Left lobe of liver (tissue), 2 donors: ENCODE data around the gene MAPK8IP3. TPM values are rescaled to one million over a fixed set of nuclear protein-coding genes. Genes with fewer than 3 reads are reported as not detected.
A peak's percentile ranks its signal among the peaks of the same experiment; 100 is the strongest.
"Not testable (repeated sequence)": the region's sequence is repeated elsewhere in the genome, so short reads cannot be mapped to it uniquely, and the experiment has no call there.

ENCODE experiments used
- ATAC-seq: fragments of 200-7000 bp; cut with Tn5 transposase; one replicate; pipeline ENCODE4 v1.9.1; 2020; ENCODE audit warnings: mild to moderate bottlenecking, moderate library complexity
- DNase-seq: peaks from one replicate; pipeline ENCODE4 v3.0.0-alpha.2; 2020; ENCODE audit warnings: low spot score
- total RNA-seq: library from RNA; stranded (reverse); gene quantifications from one replicate; pipeline ENCODE4 v1.2.1, GENCODE V29; 2021
- donor health status: DM: no; HTN: no; CAD: no; lungs with moderate emphysema.
- donor health status: DM: no; HTN: yes; CAD: no.

MAPK8IP3 gene
- total RNA-seq, 1 donor from 2014 or later = 30.6 TPM

GRCh38 chr16:1794908-1795666 lies 89.1 kb downstream of the MAPK8IP3 start:
- no peak for ATAC-seq

GRCh38 chr16:1799263-1799662 lies 93.3 kb downstream of the MAPK8IP3 start:
- DNase-seq, ATAC-seq: not testable (repeated sequence)

More at GRCh38 chr16:1794908-1795666, 89.1 kb downstream of the MAPK8IP3 start:
- DNase-seq = peak; percentile 44

DNA sequence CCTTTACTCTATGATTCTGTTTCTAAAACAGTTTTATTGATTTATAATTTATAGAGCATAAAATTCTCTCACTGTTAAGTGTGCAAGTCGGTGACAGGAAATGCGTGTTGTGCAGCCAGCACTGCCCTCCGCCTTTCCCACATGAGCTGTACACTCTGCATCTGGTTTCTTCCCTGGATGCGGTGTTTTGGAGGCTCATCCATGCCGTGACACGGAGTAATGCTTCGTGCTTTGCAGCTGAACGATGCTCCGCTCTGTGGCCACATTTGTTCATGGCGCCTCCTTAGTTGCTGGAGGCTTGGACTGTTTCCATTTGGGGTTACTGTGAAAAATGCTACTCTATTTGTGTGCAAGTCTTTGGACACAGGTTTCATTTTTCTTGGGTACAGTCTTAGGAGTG lies 94.7 kb downstream of the MAPK8IP3 start:
- DNase-seq (no peak), ATAC-seq (peak; percentile 11)

GRCh38 chr16:1807626-1808025 lies 101.6 kb downstream of the MAPK8IP3 start:
- ATAC-seq (no peak), DNase-seq (no peak)

DNA sequence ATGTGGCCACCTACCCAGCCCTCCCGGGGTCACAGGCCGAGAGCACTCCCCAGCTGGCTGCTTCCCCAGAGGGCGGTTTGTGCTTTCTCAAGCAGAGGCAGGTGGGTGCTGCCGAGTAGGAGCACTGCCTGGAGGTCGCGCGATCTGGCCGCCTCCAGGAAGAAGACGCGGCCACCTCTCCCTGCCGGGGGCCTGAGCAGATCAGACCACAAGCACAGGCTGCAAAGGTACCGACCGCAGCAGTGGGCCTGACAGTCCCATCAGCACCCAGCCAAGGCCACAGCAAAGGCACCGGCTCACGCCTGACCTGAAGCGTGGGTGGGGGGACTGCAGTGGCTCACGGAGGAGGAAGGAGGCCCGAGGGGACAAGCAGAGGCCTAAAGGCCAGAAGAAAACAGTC lies 102.7 kb downstream of the MAPK8IP3 start:
- ATAC-seq (no peak), DNase-seq (no peak)

DNA sequence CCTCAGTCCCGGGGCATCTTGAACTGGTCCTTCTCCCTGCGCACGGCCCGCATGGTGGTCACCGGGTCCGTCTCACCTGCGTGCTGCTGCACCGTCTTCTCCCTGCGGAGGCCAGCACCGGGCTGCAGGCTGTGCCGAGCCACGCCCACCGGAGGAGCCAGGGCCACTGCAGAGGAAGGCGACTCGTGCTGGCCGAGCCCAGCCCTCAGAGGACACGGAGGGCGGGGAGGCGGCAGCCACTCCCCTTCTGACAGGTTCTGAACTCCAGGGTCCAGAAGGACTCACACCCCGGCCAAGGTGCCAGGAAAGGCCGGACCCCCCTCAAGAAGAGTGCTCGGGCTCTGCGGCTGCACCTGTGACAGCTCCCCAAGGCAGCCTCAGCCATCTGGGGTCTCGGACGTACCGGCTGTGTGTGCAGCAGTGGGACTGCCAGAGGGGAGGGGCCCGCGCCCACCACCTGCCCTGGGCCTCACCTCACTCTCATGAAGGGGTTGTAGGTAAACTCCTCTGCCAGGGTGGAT lies 103.3 kb downstream of the MAPK8IP3 start:
- ATAC-seq (peak; percentile 6), DNase-seq (no peak)

GRCh38 chr16:1810106-1810505 lies 104.1 kb downstream of the MAPK8IP3 start:
- ATAC-seq (no peak), DNase-seq (no peak)

DNA sequence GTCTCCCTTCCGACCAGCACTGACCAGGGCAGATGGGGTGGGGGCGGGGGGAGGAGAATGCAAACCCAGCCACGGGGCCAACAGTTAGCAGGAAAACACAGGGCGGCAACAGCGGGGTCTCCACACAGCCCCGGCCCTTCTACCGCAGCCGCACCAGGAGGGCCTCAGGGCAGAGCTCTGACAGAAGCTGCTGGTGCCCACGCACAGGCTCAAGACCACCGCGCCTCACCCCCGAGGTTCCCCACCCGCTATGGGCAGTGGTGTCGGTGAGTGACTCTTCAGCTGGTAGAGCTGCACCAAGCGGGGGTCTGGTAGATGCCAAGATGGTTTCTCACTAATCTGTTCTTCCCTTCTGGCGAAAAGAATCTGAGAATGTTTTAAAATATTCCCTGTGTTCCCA lies 104.5 kb downstream of the MAPK8IP3 start:
- no peak for ATAC-seq
- no peak for DNase-seq

- ATAC-seq = peak; percentile 88
These were observed 106.8 kb downstream of the MAPK8IP3 start for GRCh38 chr16:1812732-1813163.

DNA sequence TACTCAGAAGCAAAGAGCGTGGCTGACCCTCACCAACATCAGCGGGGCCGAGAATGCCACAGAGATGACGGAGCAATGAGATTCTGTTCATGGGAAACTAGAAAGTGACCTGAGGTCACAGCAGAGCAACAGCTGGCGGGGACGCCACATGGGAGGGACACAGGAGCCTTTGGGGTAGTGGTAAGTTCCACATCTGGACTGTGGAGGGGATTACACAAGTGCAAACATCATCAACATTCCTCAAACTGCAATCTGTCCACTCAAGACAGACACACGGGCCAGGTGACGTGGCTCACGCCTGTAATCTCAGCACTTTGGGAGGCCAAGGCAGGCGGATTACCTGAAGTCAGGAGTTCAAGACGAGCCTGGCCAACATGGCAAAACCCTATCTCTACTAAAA lies 109.5 kb downstream of the MAPK8IP3 start:
- DNase-seq (no peak), ATAC-seq (no peak)

More at GRCh38 chr16:1812732-1813163, 106.8 kb downstream of the MAPK8IP3 start:
- DNase-seq = peak; percentile 90

GRCh38 chr16:1816396-1817275 lies 110.6 kb downstream of the MAPK8IP3 start:
- peak; percentile 85 for DNase-seq
- ATAC-seq = peak; percentile 43

DNA sequence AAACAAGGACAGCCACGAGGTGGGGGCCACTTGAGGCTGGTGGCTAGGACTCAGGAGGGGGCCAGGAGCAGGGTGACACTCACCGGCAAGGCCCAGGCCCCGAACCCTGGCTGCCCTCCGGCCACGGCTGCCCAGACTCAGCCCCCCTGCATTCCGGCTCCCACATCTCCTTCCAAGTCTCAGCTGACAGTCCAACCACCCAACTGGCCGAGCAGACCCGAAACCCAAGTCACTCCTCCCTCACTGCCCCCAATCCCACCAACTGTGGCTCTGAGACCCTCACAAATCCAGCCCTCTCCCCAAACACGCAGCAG lies 111.2 kb downstream of the MAPK8IP3 start:
- ATAC-seq = no peak

DNA sequence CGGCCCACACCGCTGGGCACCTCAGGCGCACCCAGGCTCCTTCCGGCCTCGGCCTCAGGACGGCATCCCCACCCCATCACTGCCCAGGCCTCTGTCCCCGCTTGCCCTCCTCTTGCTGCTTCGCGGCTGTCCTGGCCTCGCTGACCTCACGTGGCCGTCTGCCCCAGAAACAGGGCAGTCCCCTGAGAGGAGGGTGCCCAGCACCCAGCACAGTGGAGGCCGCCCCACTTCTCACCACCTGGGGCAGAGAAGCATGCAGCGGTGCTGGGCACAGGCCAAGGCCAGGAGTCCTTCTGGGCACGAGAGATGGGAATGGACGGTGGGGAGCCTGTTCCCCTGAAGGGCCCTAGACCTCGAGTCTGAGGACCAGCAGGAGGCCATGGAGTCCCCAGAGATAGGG lies 111.7 kb downstream of the MAPK8IP3 start:
- ATAC-seq (peak; percentile 64), DNase-seq (peak; percentile 79)

More for the DNA sequence above, 111.2 kb downstream of the MAPK8IP3 start:
- no peak for DNase-seq

GRCh38 chr16:1818204-1818872 lies 112.3 kb downstream of the MAPK8IP3 start:
- no peak for DNase-seq
- ATAC-seq = peak; percentile 1

GRCh38 chr16:1818873-1819525 lies 113.0 kb downstream of the MAPK8IP3 start:
- DNase-seq (no peak), ATAC-seq (no peak)

GRCh38 chr16:1819611-1820010 lies 113.6 kb downstream of the MAPK8IP3 start:
- ATAC-seq (no peak), DNase-seq (no peak)
